Adrenal gland (tissue), 19 donors: Measurements from ENCODE around the gene FAHD1. TPM values are rescaled to one million over a fixed set of nuclear protein-coding genes. Genes with fewer than 3 reads are reported as not detected.

Experiments
- DNase-seq, 7 donors: peaks; one replicate each; pipeline ENCODE4 v3.0.0-alpha.2; 2019 to 2020
- H3K27ac ChIP-seq, 5 donors: fragments of 200-600 bp; sonication (generic) in 4 of 5; 1 replicate in 3 of 5; 2 replicates in 2 of 5; pipeline versions ENCODE4 v1.5.1 to v1.8.0; 2016 to 2020; ENCODE audit warnings: mild to moderate bottlenecking in 1 of 5
- H3K27me3 ChIP-seq: fragments of 200-600 bp; 2 replicates; pipeline ENCODE4 v1.8.0; 2021
- H3K36me3 ChIP-seq, 2 donors: fragments of 200-600 bp; replicated peaks in 1 of 2; 1 replicate in 1 of 2; 2 replicates in 1 of 2; pipeline versions ENCODE4 v1.5.1 to v1.8.0; 2018 to 2022
- H3K4me1 ChIP-seq, 2 donors: fragments of 200-600 bp; replicated peaks in 1 of 2; 1 replicate in 1 of 2; 2 replicates in 1 of 2; pipeline versions ENCODE4 v1.5.1 to v1.8.0; 2018 to 2021
- H3K4me3 ChIP-seq, 4 donors: fragments of 200-600 bp; sonication (generic) in 3 of 4; one replicate each; pipeline ENCODE4 v1.5.1; 2016 to 2018
- H3K9me3 ChIP-seq, 3 donors: fragments of 200-600 bp; sonication (generic) in 1 of 3; replicated peaks in 1 of 3; 1 replicate in 2 of 3; 2 replicates in 1 of 3; pipeline versions ENCODE4 v1.5.1 to v1.8.0; 2016 to 2021
- POLR2A ChIP-seq, 2 donors: fragments of 450-650 bp; IDR thresholded peaks; one replicate each; pipeline ENCODE4 v1.6.1; 2017; ENCODE audit warnings: antibody characterized with exemption in 2 of 2, mild to moderate bottlenecking in 2 of 2, moderate library complexity in 1 of 2
- WGBS, 4 donors: extraction: QIAGEN DNeasy Blood & Tissue Kit in 2 of 4; methylation state at CpG; one replicate each; pipeline versions ENCODE4 v1.1.5 to v1.1.7; 2013 to 2017; 5-methylcytosine and 5-hydroxymethylcytosine counted together
- intact Hi-C, 2 donors: fragments of 100-400 bp; cut with DNase I; formaldehyde crosslinking; loops; one replicate each; pipeline versions ENCODE4 v1.14.1 to v1.15.0; 2022 to 2023
- long read RNA-seq, 10 donors: library from polyadenylated mRNA in 3 of 10; unstranded in 2 of 10; stranded (forward) in 1 of 10; transcript quantifications; one replicate each; pipeline ENCODE4 v2.0.0 and lab custom pipeline, GENCODE V29; 2021 to 2026
- polyA plus RNA-seq, 3 donors: library from polyadenylated mRNA; stranded (reverse); fragments of 200-250 nt in 2 of 3; fragments of 350-450 nt in 1 of 3; fragmentation: Illumina TruSeq in 1 of 3; extraction: RNeasy Lipid Tissue Mini Kit (QIAGEN cat#74804) in 1 of 3; gene quantifications; one replicate each; pipeline ENCODE4 v1.2.3, GENCODE V29; 2013 to 2014
- total RNA-seq, 9 donors: library from RNA; depleted of rRNA in 4 of 9; stranded (reverse); fragments of >200 nt in 4 of 9; fragments of 120-200 nt in 1 of 9; fragmentation: NEBNext Ultra II Directional in 1 of 9; extraction: Animal tissue kit (Norgen Biotek cat#: 25700) in 1 of 9; gene quantifications; one replicate each; pipeline versions ENCODE4 v1.1.0 to v1.2.4, GENCODE V29; 2013 to 2023
- TF ChIP-seq, protein P1 (sequence below), 6 experiments: fragments of 450-650 bp in 4 of 6; fragments of 200-600 bp in 2 of 6; sonication (generic) in 1 of 6; IDR thresholded peaks; 1 replicate in 5 of 6; 2 replicates in 1 of 6; pipeline versions ENCODE4 v1.5.1 to v1.8.0; 2016 to 2021; ENCODE audit warnings: antibody characterized with exemption in 6 of 6, mild to moderate bottlenecking in 2 of 6, moderate library complexity in 1 of 6
- donor health status: healthy with polysubstance abuse.
- donor health status: Bipolar disorder and iron deficiency.
- donor health status: DM: yes; HTN: yes; CAD: no.
- donor health status: DM: no; HTN: no; CAD: no.
- donor health status: DM: no; HTN: no; CAD: no.
- donor health status: DM: yes; HTN: yes; CAD: no.

Gene FAHD1
- total RNA-seq = 100 to 1,000 TPM in 1 of 9 donors, 10 to 100 TPM in 8; 38.7 to 140 (median 51.9) TPM
- polyA plus RNA-seq = 10 to 100 TPM; 15.2 to 60.4 (median 19.9) TPM
- long read RNA-seq, donor 1, transcript FAHD1-203 (1 exons, 1,974 nt) = major isoform, 57 of 58 reads
- long read RNA-seq, donor 1, partial matches to known transcripts = 0 of 58 reads
- long read RNA-seq, donor 1, other reads (novel, unspliced or antisense) = 0 of 58 reads
- long read RNA-seq, donor 2, transcript FAHD1-203 (1 exons, 1,974 nt) = major isoform, 32 of 116 reads
- long read RNA-seq, donor 2, partial matches to known transcripts = 58 of 116 reads
- long read RNA-seq, donor 2, other reads (novel, unspliced or antisense) = 25 of 116 reads
- long read RNA-seq, donor 3, transcript FAHD1-203 (1 exons, 1,974 nt) = major isoform, 62 of 64 reads
- long read RNA-seq, donor 3, partial matches to known transcripts = 0 of 64 reads
- long read RNA-seq, donor 3, other reads (novel, unspliced or antisense) = 0 of 64 reads
- long read RNA-seq, donor 4, transcript FAHD1-203 (1 exons, 1,974 nt) = major isoform, 33 of 33 reads
- long read RNA-seq, donor 4, partial matches to known transcripts = 0 of 33 reads
- long read RNA-seq, donor 4, other reads (novel, unspliced or antisense) = 0 of 33 reads
- long read RNA-seq, donor 5, transcript FAHD1-203 (1 exons, 1,974 nt) = major isoform, 83 of 88 reads
- long read RNA-seq, donor 5, partial matches to known transcripts = 0 of 88 reads
- long read RNA-seq, donor 5, other reads (novel, unspliced or antisense) = 2 of 88 reads
- long read RNA-seq, donor 6, transcript FAHD1-203 (1 exons, 1,974 nt) = major isoform, 22 of 25 reads
- long read RNA-seq, donor 6, partial matches to known transcripts = 0 of 25 reads
- long read RNA-seq, donor 6, other reads (novel, unspliced or antisense) = 1 of 25 reads
- long read RNA-seq, donor 7, transcript FAHD1-203 (1 exons, 1,974 nt) = major isoform, 28 of 28 reads
- long read RNA-seq, donor 7, partial matches to known transcripts = 0 of 28 reads
- long read RNA-seq, donor 7, other reads (novel, unspliced or antisense) = 0 of 28 reads
- long read RNA-seq, donor 8, transcript FAHD1-203 (1 exons, 1,974 nt) = major isoform, 43 of 46 reads
- long read RNA-seq, donor 8, partial matches to known transcripts = 0 of 46 reads
- long read RNA-seq, donor 8, other reads (novel, unspliced or antisense) = 0 of 46 reads
- long read RNA-seq, donor 9, transcript FAHD1-203 (1 exons, 1,974 nt) = major isoform, 40 of 40 reads
- long read RNA-seq, donor 9, partial matches to known transcripts = 0 of 40 reads
- long read RNA-seq, donor 9, other reads (novel, unspliced or antisense) = 0 of 40 reads
- long read RNA-seq, donor 10, transcript FAHD1-203 (1 exons, 1,974 nt) = major isoform, 31 of 32 reads
- long read RNA-seq, donor 10, partial matches to known transcripts = 0 of 32 reads
- long read RNA-seq, donor 10, other reads (novel, unspliced or antisense) = 0 of 32 reads

DNA sequence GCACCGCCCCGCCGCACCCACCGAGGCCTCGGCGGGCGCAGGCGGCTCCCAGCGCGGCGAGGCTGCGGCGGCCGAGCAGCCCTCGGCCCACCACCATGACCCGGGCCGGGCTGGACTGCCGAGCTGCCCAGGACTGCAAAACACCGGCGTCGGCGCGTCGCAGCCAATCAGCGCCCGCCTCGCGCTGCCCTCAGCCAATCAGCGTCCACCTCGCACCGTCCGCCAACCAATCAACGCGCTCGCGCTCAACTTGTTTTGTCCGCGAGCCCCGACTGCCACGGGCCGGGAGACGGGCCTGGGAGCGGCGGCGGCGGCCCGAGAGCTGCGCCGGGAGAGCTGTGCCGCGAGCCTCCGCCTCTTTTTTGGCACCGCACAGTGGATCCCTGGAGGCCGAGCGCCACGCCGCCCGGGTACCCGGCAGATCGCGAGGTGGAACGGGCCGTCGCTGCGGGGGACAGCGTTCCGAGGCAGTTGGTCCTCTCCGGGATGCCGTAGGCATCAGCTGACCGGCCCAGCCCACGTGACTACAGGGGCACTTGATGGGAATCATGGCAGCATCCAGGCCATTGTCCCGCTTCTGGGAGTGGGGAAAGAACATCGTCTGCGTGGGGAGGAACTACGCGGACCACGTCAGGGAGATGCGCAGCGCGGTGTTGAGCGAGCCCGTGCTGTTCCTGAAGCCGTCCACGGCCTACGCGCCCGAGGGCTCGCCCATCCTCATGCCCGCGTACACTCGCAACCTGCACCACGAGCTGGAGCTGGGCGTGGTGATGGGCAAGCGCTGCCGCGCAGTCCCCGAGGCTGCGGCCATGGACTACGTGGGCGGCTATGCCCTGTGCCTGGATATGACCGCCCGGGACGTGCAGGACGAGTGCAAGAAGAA is at the start of gene FAHD1, which contains the start of gene HAGH:
Gene FAHD1, plus strand, starts transcription at position 516 of the 883 bp plus-strand sequence. Its CDS starts 33 bp downstream, at position 549.
Gene HAGH, minus strand, starts transcription at position 135 of the 883 bp plus-strand sequence. Its CDS starts 38 bp downstream, at position 97.
- 1% methylated on average over 25 to 104 of the region's 104 CpGs; no CpG with 5 or more reads in 1 of the 4 donors for WGBS, 4 donors
- Histone ChIP-seq H3K27ac (peak within 1 kb of the TSS; percentile 72 to 98 (median 86)), H3K4me3 (peak within 1 kb of the TSS; percentile 62 to 99 (median 86)), H3K9me3 (no peaks in the 10 kb centered on the region), H3K4me1 (peaks cover 40 to 59% of the 10 kb centered on the region in 2 donors), H3K27me3 (no peaks in the 10 kb centered on the region), H3K36me3 (peaks cover 0 to 10% of the 10 kb centered on the region in 2 donors)
- DNase-seq = peak; percentile 93 to 97 (median 95)
- intact Hi-C loops = loop anchor here in 1 of 2 donors (5.0 kb wide), 1 partner anchor 55 kb away; the partner anchor contains the start of genes EME2, MRPS34 and NME3
- TF ChIP-seq, protein P1, sequence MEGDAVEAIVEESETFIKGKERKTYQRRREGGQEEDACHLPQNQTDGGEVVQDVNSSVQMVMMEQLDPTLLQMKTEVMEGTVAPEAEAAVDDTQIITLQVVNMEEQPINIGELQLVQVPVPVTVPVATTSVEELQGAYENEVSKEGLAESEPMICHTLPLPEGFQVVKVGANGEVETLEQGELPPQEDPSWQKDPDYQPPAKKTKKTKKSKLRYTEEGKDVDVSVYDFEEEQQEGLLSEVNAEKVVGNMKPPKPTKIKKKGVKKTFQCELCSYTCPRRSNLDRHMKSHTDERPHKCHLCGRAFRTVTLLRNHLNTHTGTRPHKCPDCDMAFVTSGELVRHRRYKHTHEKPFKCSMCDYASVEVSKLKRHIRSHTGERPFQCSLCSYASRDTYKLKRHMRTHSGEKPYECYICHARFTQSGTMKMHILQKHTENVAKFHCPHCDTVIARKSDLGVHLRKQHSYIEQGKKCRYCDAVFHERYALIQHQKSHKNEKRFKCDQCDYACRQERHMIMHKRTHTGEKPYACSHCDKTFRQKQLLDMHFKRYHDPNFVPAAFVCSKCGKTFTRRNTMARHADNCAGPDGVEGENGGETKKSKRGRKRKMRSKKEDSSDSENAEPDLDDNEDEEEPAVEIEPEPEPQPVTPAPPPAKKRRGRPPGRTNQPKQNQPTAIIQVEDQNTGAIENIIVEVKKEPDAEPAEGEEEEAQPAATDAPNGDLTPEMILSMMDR (IDR thresholded peaks at IDR 0.05) = peak in 1 of 6 experiments; percentile 3
- peak in 1 of 2 donors; percentile 60 for TF ChIP-seq POLR2A (IDR thresholded peaks at IDR 0.05)

DNA sequence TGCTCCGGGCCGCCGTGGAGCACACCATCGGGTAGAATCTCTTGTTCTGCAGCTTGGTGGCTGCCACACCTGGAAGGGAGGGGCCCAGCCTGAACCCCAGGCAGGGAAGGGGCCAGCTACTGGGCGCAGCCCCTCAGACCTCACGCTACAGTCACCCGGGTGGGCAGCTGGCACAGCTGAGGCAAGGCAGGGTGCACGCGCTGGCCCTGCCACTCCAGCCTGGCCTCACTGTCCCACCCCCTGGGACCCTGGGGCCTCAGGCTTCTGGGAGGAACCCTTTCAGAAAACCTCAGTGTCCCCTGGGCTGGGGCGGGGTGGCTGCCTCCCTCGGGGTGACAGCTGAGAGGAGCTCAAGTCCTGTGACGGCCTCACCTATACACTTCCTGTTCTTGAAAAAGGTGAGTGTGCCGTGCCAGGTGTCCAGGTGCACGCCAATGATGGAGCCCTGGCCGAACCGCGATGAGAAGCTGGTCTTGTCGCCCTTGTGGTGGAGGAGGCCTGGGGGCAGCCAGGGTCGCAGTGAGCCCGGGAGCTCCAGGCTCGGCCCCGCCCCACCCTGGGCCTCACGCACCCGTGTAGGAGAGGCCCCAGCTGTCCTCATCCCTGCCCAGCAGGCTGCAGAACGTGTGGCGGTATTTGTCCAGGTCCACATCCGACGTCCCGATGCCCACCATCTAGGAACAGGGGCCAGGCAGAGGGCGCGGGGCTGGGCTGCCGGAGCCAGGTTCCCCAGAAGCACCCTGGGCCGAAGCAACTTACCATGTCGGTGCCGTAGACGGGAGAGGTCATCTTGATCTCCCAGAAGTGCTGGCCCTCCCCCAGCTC is 49.4 kb upstream of the FAHD1 start:
- Histone ChIP-seq H3K36me3 (peaks cover 0 to 44% of the 10 kb centered on the region in 2 donors), H3K4me3 (no peak overlapping the region), H3K27ac (peak overlapping the region in 1 of 5 donors; percentile 95), H3K4me1 (peaks cover 37 to 40% of the 10 kb centered on the region in 2 donors), H3K27me3 (no peaks in the 10 kb centered on the region), H3K9me3 (no peaks in the 10 kb centered on the region)
- TF ChIP-seq POLR2A (IDR thresholded peaks at IDR 0.05) = peak in 1 of 2 donors; percentile 15
- TF ChIP-seq, protein P1 (IDR thresholded peaks at IDR 0.05) = no peak
- intact Hi-C loops = no loop called here
- WGBS, 4 donors = 60 to 79% (median 77%) methylated on average over 1 to 36 of the region's 36 CpGs
- no peak for DNase-seq
